IMR-90 (cell line): Measurements from ENCODE around the gene TSPEAR. TPM values are rescaled to one million over a fixed set of nuclear protein-coding genes. Genes with fewer than 3 reads are reported as not detected.
A peak's percentile ranks its signal among the peaks of the same experiment; 100 is the strongest.

ENCODE experiments used
- ATAC-seq: fragments of 200-7000 bp; cut with Tn5 transposase; 2 replicates; pipeline ENCODE4 v1.9.1; 2020; ENCODE audit warnings: low read depth, mild to moderate bottlenecking, moderate library complexity
- BruUV-seq: library from RNA; stranded (reverse); fragments of 400-500 nt; replicated peaks from 2 replicates; lab custom pipeline; 2021; lab: Mats Ljungman, UMichigan
- CTCF ChIA-PET: fragments of 300-600 bp; formaldehyde crosslinking; extraction: SDS; loops from one replicate; lab custom pipeline; 2021; ENCODE audit warnings: antibody characterized with exemption; lab: Yijun Ruan, JAX
- POLR2A ChIA-PET: fragments of 300-600 bp; sonication (Branson Sonifier 250); formaldehyde crosslinking; loops from one replicate; lab custom pipeline; 2022; ENCODE audit warnings: antibody characterized with exemption; ENCODE audit not compliant: unreplicated experiment; lab: Charles Lee
- DNase-seq: peaks from one replicate; pipeline ENCODE4 v3.0.0; 2013
- H2AFZ ChIP-seq: replicated peaks from 2 replicates; pipeline ENCODE3; 2013; ENCODE audit warnings: low read length, mild to moderate bottlenecking; ENCODE audit not compliant: poor library complexity
- H2AK5ac ChIP-seq: 2 replicates; pipeline ENCODE4 v1.6.1; 2013; ENCODE audit warnings: low read depth, low read length, inconsistent platforms
- H2AK9ac ChIP-seq: replicated peaks from 2 replicates; pipeline ENCODE3; 2013; ENCODE audit warnings: mild to moderate bottlenecking, low read depth, low read length, moderate library complexity; ENCODE audit not compliant: poor library complexity
- H2BK120ac ChIP-seq: 2 replicates; pipeline ENCODE4 v1.6.1; 2013; ENCODE audit warnings: low read depth, low read length, inconsistent platforms
- H2BK15ac ChIP-seq: 3 replicates; pipeline ENCODE4 v1.6.1; 2013; ENCODE audit warnings: low read depth, low read length, inconsistent platforms
- H2BK20ac ChIP-seq: 2 replicates; pipeline ENCODE4 v1.6.1; 2013; ENCODE audit warnings: low read depth, mild to moderate bottlenecking, inconsistent platforms, low read length, moderate library complexity
- H2BK5ac ChIP-seq: 2 replicates; pipeline ENCODE4 v1.6.1; 2013; ENCODE audit warnings: mild to moderate bottlenecking, low read depth, low read length, inconsistent platforms; ENCODE audit not compliant: poor library complexity, severe bottlenecking
- H3K14ac ChIP-seq: replicated peaks from 2 replicates; pipeline ENCODE4 v1.6.1; 2013; ENCODE audit warnings: low read depth, low read length, inconsistent platforms
- H3K18ac ChIP-seq: 2 replicates; pipeline ENCODE4 v1.6.1; 2013; ENCODE audit warnings: low read depth, low read length, control low read depth
- H3K23ac ChIP-seq: 2 replicates; pipeline ENCODE4 v1.6.1; 2013; ENCODE audit warnings: low read depth, low read length, inconsistent platforms
- H3K27ac ChIP-seq: 2 replicates; pipeline ENCODE4 v1.5.1; 2013; ENCODE audit warnings: mild to moderate bottlenecking, control low read depth, low read length; ENCODE audit not compliant: insufficient read depth
- H3K27me3 ChIP-seq: 2 replicates; pipeline ENCODE4 v1.6.1; 2013; ENCODE audit warnings: low read length; ENCODE audit not compliant: control insufficient read depth, insufficient read depth
- H3K36me3 ChIP-seq: 2 replicates; pipeline ENCODE4 v1.6.1; 2013; ENCODE audit warnings: low read length, mixed read lengths; ENCODE audit not compliant: control insufficient read depth, insufficient read depth
- H3K4ac ChIP-seq: 2 replicates; pipeline ENCODE4 v1.6.1; 2013; ENCODE audit warnings: low read depth, low read length, inconsistent platforms
- H3K4me1 ChIP-seq: 2 replicates; pipeline ENCODE4 v1.6.1; 2013; ENCODE audit warnings: low read length, mixed read lengths; ENCODE audit not compliant: control insufficient read depth, insufficient read depth
- H3K4me2 ChIP-seq: 2 replicates; pipeline ENCODE4 v1.6.1; 2013; ENCODE audit warnings: low read depth, mild to moderate bottlenecking, control low read depth, low read length, moderate library complexity
- H3K4me3 ChIP-seq: 2 replicates; pipeline ENCODE4 v1.5.1; 2013; ENCODE audit warnings: low read depth, mild to moderate bottlenecking, control low read depth, low read length, moderate library complexity; ENCODE audit not compliant: insufficient read depth
- H3K56ac ChIP-seq: 2 replicates; pipeline ENCODE4 v1.6.1; 2013; ENCODE audit warnings: low read length, inconsistent platforms; ENCODE audit not compliant: insufficient read depth; ENCODE audit errors: extremely low read depth
- H3K79me1 ChIP-seq, 2 experiments: 2 replicates each; pipeline ENCODE4 v1.6.1; 2013; ENCODE audit warnings: low read length in 2 of 2, inconsistent platforms in 1 of 2, low read depth in 1 of 2
- H3K9ac ChIP-seq: 2 replicates; pipeline ENCODE4 v1.6.1; 2013; ENCODE audit warnings: low read depth, low read length, control low read depth
- H3K9me1 ChIP-seq: 2 replicates; pipeline ENCODE4 v1.6.1; 2013; ENCODE audit warnings: low read length, inconsistent platforms; ENCODE audit not compliant: insufficient read depth
- H3K9me3 ChIP-seq: 2 replicates; pipeline ENCODE4 v1.6.1; 2013; ENCODE audit warnings: low read length; ENCODE audit not compliant: control insufficient read depth, insufficient read depth
- H4K20me1 ChIP-seq: 2 replicates; pipeline ENCODE4 v1.6.1; 2013; ENCODE audit warnings: low read length, inconsistent platforms; ENCODE audit not compliant: insufficient read depth
- H4K5ac ChIP-seq: 2 replicates; pipeline ENCODE4 v1.6.1; 2013; ENCODE audit warnings: mild to moderate bottlenecking, low read depth, low read length, control low read depth
- H4K8ac ChIP-seq, 2 experiments: 2 replicates each; pipeline ENCODE4 v1.6.1; 2013; ENCODE audit warnings: low read depth in 2 of 2, low read length in 2 of 2, control low read depth in 1 of 2, inconsistent platforms in 1 of 2
- H4K91ac ChIP-seq: 2 replicates; pipeline ENCODE4 v1.6.1; 2013; ENCODE audit warnings: low read depth, low read length, inconsistent platforms; ENCODE audit not compliant: insufficient read depth
- BHLHE40 ChIP-seq: fragments of 150-350 bp; IDR thresholded peaks from 2 replicates; pipeline ENCODE4 v1.6.1; 2016; ENCODE audit warnings: mild to moderate bottlenecking, low read depth, low read length
- CEBPB ChIP-seq: IDR thresholded peaks from 2 replicates; pipeline ENCODE4 v1.6.1; 2012; ENCODE audit warnings: low read depth, low read length, improper control_type of control experiment
- FOS ChIP-seq: fragments of 150-350 bp; IDR thresholded peaks from 2 replicates; pipeline ENCODE4 v1.6.1; 2016; ENCODE audit warnings: low read depth, low read length
- MAFK ChIP-seq: IDR thresholded peaks from 2 replicates; pipeline ENCODE4 v1.6.1; 2012; ENCODE audit warnings: low read depth, low read length, improper control_type of control experiment
- MAZ ChIP-seq: IDR thresholded peaks from 2 replicates; pipeline ENCODE4 v1.6.1; 2012; ENCODE audit warnings: low read depth, mild to moderate bottlenecking, low read length, improper control_type of control experiment, moderate library complexity, borderline replicate concordance
- NFE2L2 ChIP-seq: fragments of 150-350 bp; IDR thresholded peaks from 2 replicates; pipeline ENCODE4 v1.6.1; 2016; ENCODE audit warnings: low read depth, mild to moderate bottlenecking, low read length
- RAD21 ChIP-seq: IDR thresholded peaks from 2 replicates; pipeline ENCODE4 v1.6.1; 2012; ENCODE audit warnings: low read length, improper control_type of control experiment
- RCOR1 ChIP-seq: IDR thresholded peaks from 2 replicates; pipeline ENCODE4 v1.6.1; 2012; ENCODE audit warnings: mild to moderate bottlenecking, low read length, improper control_type of control experiment; ENCODE audit not compliant: insufficient replicate concordance
- RFX5 ChIP-seq: IDR thresholded peaks from 2 replicates; pipeline ENCODE4 v1.8.0; 2012; ENCODE audit warnings: low read depth, mild to moderate bottlenecking, low read length, moderate library complexity
- SMC3 ChIP-seq: fragments of 150-350 bp; IDR thresholded peaks from 2 replicates; pipeline ENCODE4 v1.6.1; 2016; ENCODE audit warnings: low read depth, mild to moderate bottlenecking, antibody characterized with exemption, low read length, moderate library complexity
- WGBS, 2 experiments: methylation state at CpG; one replicate each; pipeline versions ENCODE4 v1.1.5 to v1.1.7; 2013; ENCODE audit warnings: missing lambda C conversion rate in 2 of 2; ENCODE audit not compliant: insufficient read length in 1 of 2; ENCODE audit errors: extremely low coverage in 2 of 2; 5-methylcytosine and 5-hydroxymethylcytosine counted together
- dilution Hi-C: fragments of 300-500 bp; cut with HindIII; formaldehyde crosslinking; loops from one replicate; pipeline ENCODE4 v1.14.3; 2018; ENCODE audit warnings: low sequenced_read_pairs; ENCODE audit not compliant: unreplicated experiment
- in situ Hi-C: fragments of 300-500 bp; cut with MboI; formaldehyde crosslinking; loops from 3 replicates; pipeline ENCODE4 v1.14.3; 2019; ENCODE audit warnings: low sequenced_read_pairs, inconsistent platforms, mixed read lengths
- intact Hi-C: fragments of 100-400 bp; cut with micrococcal nuclease; formaldehyde crosslinking; loops from 2 replicates; pipeline ENCODE4 v1.10.0; 2022
- polyA plus RNA-seq, 3 experiments: library from polyadenylated mRNA; depleted of rRNA; stranded (reverse); fragments of >200 nt; gene quantifications; 2 replicates each; pipeline ENCODE4 v1.2.3, GENCODE V29; 2012; ENCODE audit warnings: low replicate concordance in 1 of 3
- total RNA-seq: library from RNA; depleted of rRNA; stranded (reverse); fragments of >200 nt; gene quantifications from 2 replicates; pipeline ENCODE4 v1.2.3, GENCODE V29; 2012
- TF ChIP-seq, protein P1 (sequence below): fragments of 150-350 bp; IDR thresholded peaks from 2 replicates; pipeline ENCODE4 v1.6.1; 2017; ENCODE audit warnings: mild to moderate bottlenecking, antibody characterized with exemption, low read length, low read depth
- TF ChIP-seq, protein P2 (sequence below): fragments of 150-350 bp; IDR thresholded peaks from 2 replicates; pipeline ENCODE4 v1.6.1; 2016; ENCODE audit warnings: low read depth, mild to moderate bottlenecking, low read length, moderate library complexity, borderline replicate concordance
- TF ChIP-seq, protein P3 (sequence below): conservative IDR thresholded peaks from 2 replicates; pipeline ENCODE4 v1.5.1; 2012; ENCODE audit warnings: mild to moderate bottlenecking, low read depth, low read length, improper control_type of control experiment

TSPEAR gene
- total and polyA plus RNA-seq, 2 of the 4 experiments (the other 2 are of a cell fraction) = not detected

DNA sequence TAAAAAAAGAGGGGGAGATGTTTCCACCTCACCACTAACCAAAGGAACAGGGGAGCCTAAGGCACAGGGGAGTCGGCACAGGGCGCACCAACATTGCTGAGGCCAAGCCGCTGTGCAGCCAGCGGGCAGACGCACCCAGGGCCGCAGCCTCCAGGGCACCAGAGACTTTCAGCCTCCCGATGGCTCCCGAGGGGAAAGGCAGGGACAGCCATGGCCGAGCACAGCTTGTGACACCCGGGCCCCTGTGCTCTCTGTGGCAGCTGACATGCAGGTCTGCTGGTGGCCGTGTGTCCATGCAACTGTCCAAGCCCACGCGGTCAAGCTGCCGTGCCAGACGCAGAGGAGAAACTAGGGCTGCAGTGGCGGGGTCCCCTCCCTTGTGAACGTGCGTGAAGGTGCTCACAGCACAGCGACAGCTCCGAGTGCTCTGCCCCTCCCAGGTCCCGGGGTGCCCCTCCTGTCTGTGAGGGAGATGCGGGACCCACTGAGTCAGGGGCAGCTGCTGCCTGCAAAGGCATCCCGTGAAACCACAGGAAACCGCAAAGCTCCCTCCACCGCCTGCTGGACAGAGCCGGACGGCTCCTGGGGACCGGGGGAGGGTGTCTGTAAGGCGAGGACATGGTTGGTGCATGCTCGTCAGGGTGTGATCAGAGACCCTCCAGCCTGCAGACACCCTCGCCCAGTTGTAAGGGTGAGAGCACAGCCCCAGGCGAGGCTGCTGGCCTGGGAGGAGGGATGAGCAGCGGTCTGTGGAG lies 62.6 kb downstream of the TSPEAR start:
- H3K79me1 ChIP-seq = no peaks in the 10 kb centered on the region
- no peaks in the 10 kb centered on the region for H3K9me1 ChIP-seq
- dilution Hi-C loops = no loop called here
- no peak overlapping the region for H3K4ac ChIP-seq
- peaks cover 4% of the 10 kb centered on the region for H3K9me3 ChIP-seq
- DNase-seq = no peak
- no peak overlapping the region for H2AK9ac ChIP-seq
- no peak overlapping the region for H3K9ac ChIP-seq
- no peak for TF ChIP-seq CEBPB
- no peak for TF ChIP-seq NFE2L2
- TF ChIP-seq MAFK = no peak
- TF ChIP-seq, protein P1, sequence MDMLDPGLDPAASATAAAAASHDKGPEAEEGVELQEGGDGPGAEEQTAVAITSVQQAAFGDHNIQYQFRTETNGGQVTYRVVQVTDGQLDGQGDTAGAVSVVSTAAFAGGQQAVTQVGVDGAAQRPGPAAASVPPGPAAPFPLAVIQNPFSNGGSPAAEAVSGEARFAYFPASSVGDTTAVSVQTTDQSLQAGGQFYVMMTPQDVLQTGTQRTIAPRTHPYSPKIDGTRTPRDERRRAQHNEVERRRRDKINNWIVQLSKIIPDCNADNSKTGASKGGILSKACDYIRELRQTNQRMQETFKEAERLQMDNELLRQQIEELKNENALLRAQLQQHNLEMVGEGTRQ = no peak
- TF ChIP-seq, protein P2, sequence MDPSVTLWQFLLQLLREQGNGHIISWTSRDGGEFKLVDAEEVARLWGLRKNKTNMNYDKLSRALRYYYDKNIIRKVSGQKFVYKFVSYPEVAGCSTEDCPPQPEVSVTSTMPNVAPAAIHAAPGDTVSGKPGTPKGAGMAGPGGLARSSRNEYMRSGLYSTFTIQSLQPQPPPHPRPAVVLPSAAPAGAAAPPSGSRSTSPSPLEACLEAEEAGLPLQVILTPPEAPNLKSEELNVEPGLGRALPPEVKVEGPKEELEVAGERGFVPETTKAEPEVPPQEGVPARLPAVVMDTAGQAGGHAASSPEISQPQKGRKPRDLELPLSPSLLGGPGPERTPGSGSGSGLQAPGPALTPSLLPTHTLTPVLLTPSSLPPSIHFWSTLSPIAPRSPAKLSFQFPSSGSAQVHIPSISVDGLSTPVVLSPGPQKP = no peak
- TF ChIP-seq MAZ = no peak
- no peak for TF ChIP-seq RFX5
- TF ChIP-seq, protein P3, sequence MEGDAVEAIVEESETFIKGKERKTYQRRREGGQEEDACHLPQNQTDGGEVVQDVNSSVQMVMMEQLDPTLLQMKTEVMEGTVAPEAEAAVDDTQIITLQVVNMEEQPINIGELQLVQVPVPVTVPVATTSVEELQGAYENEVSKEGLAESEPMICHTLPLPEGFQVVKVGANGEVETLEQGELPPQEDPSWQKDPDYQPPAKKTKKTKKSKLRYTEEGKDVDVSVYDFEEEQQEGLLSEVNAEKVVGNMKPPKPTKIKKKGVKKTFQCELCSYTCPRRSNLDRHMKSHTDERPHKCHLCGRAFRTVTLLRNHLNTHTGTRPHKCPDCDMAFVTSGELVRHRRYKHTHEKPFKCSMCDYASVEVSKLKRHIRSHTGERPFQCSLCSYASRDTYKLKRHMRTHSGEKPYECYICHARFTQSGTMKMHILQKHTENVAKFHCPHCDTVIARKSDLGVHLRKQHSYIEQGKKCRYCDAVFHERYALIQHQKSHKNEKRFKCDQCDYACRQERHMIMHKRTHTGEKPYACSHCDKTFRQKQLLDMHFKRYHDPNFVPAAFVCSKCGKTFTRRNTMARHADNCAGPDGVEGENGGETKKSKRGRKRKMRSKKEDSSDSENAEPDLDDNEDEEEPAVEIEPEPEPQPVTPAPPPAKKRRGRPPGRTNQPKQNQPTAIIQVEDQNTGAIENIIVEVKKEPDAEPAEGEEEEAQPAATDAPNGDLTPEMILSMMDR = no peak
- no peak for TF ChIP-seq FOS
- TF ChIP-seq SMC3 = no peak
- TF ChIP-seq RCOR1 = no peak
- TF ChIP-seq RAD21 = no peak
- no peak for TF ChIP-seq BHLHE40
- no peaks in the 10 kb centered on the region; the same call in 1 of the 2 replicates for H3K27me3 ChIP-seq
- H3K27ac ChIP-seq = no peak overlapping the region
- no peak overlapping the region for H2BK5ac ChIP-seq
- no peak overlapping the region for H3K23ac ChIP-seq
- H2BK20ac ChIP-seq = no peak overlapping the region
- no peak overlapping the region for H4K8ac ChIP-seq
- no peak overlapping the region for H2BK15ac ChIP-seq
- peak overlapping the region; percentile 14 for H2AFZ ChIP-seq
- no peak overlapping the region for H3K4me3 ChIP-seq
- no peak overlapping the region for H3K56ac ChIP-seq
- CTCF ChIA-PET = no interaction called here
- no peak overlapping the region for H3K4me2 ChIP-seq
- intact Hi-C loops = no loop called here
- no peak for ATAC-seq
- POLR2A ChIA-PET = no interaction called here
- WGBS, 2 experiments = 64% methylated on average over 19 of the region's 33 CpGs; no CpG with 5 or more reads in 1 of the 2 experiments
- H2BK120ac ChIP-seq = no peak overlapping the region
- no peak overlapping the region for H3K18ac ChIP-seq
- in situ Hi-C loops = no loop called here
- H3K36me3 ChIP-seq = no peaks in the 10 kb centered on the region
- no TSS peak for BruUV-seq
- H4K20me1 ChIP-seq = no peaks in the 10 kb centered on the region
- no peak overlapping the region for H4K5ac ChIP-seq
- H4K91ac ChIP-seq = no peak overlapping the region
- H2AK5ac ChIP-seq = no peak overlapping the region
- H3K4me1 ChIP-seq = no peaks in the 10 kb centered on the region
- H3K14ac ChIP-seq = no peak overlapping the region
